Ishikawa (cell line): Measurements from ENCODE around the gene PHYH.

Experiments
- CEBPB ChIP-seq: IDR thresholded peaks from 2 replicates; pipeline ENCODE4 v1.6.1; 2012
- CREB1 ChIP-seq: IDR thresholded peaks from 2 replicates; pipeline ENCODE4 v1.6.1; 2012; ENCODE audit warnings: low read depth
- RAD21 ChIP-seq: IDR thresholded peaks from 2 replicates; pipeline ENCODE4 v1.6.1; 2012; ENCODE audit warnings: low read depth
- TCF12 ChIP-seq: IDR thresholded peaks from 2 replicates; pipeline ENCODE4 v1.6.1; 2012; ENCODE audit warnings: low read depth
- TEAD4 ChIP-seq: IDR thresholded peaks from 2 replicates; pipeline ENCODE4 v1.6.1; 2012

PHYH gene

DNA sequence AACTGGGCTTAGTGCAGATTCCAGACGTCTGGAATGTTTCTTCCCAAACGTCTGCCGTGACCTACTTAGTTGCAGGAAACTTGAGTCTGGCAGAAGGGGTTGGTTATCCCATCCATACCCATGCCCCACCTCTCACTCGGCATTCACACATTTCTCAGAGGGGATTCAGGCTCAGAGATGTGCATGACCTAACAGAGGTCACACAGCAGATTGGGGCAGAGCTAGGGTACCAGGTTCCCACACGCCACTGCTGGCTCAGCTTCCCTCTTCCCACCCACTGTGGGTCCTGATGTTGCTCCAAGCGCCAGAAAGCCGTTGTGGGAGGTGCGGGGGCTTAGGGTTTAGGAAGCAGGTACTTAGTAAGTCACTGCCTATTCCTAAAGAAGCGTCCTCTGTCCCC is 68.7 kb downstream of the PHYH start:
- no peak for TF ChIP-seq CREB1
- no peak for TF ChIP-seq TEAD4
- no peak for TF ChIP-seq RAD21
- TF ChIP-seq CEBPB = no peak
- TF ChIP-seq TCF12 = no peak
